NT2/D1 (cell line): ENCODE data around the gene RADIL.
"Not testable (repeated sequence)": the region's sequence is repeated elsewhere in the genome, so short reads cannot be mapped to it uniquely, and the experiment has no call there.

Experiments
- DNase-seq: peaks from one replicate; pipeline ENCODE4 v3.0.0-alpha.2; 2011; ENCODE audit warnings: low read depth, low spot score
- H3K27me3 ChIP-seq: 2 replicates; pipeline ENCODE4 v1.6.0; 2011; ENCODE audit warnings: mild to moderate bottlenecking; ENCODE audit not compliant: insufficient read length, insufficient read depth
- H3K36me3 ChIP-seq: 2 replicates; pipeline ENCODE4 v1.6.1; 2011; ENCODE audit warnings: mild to moderate bottlenecking, low read length, mixed read lengths; ENCODE audit not compliant: insufficient read depth, insufficient read length
- H3K4me1 ChIP-seq: 2 replicates; pipeline ENCODE4 v1.5.1; 2011; ENCODE audit not compliant: insufficient read depth, insufficient read length
- H3K4me3 ChIP-seq: 2 replicates; pipeline ENCODE4 v1.5.1; 2011; ENCODE audit warnings: low read depth; ENCODE audit not compliant: insufficient read length
- H3K9ac ChIP-seq: 2 replicates; pipeline ENCODE4 v1.6.0; 2011; ENCODE audit warnings: low read depth; ENCODE audit not compliant: insufficient read length
- H3K9me3 ChIP-seq: 2 replicates; pipeline ENCODE4 v1.5.1; 2011; ENCODE audit warnings: mild to moderate bottlenecking, low read length; ENCODE audit not compliant: insufficient read depth
- SUZ12 ChIP-seq: IDR thresholded peaks from 2 replicates; pipeline ENCODE4 v1.6.1; 2011; ENCODE audit not compliant: insufficient read length, insufficient read depth; ENCODE audit errors: extremely low read depth
- YY1 ChIP-seq: IDR thresholded peaks from 2 replicates; pipeline ENCODE4 v1.6.1; 2011; ENCODE audit not compliant: insufficient read length, insufficient read depth
- ZNF274 ChIP-seq: IDR thresholded peaks from 2 replicates; pipeline ENCODE4 v1.6.1; 2011; ENCODE audit warnings: mild to moderate bottlenecking, low read depth, low read length

RADIL gene

GRCh38 chr7:4808026-4808425 is 75.5 kb downstream of the RADIL start:
- Histone ChIP-seq H3K9me3 (no peaks in the 10 kb centered on the region), H3K4me1 (peaks cover 13% of the 10 kb centered on the region), H3K4me3 (no peak overlapping the region), H3K27me3 (no peaks in the 10 kb centered on the region), H3K9ac (no peak overlapping the region), H3K36me3 (peaks cover 9% of the 10 kb centered on the region)
- TF ChIP-seq ZNF274, result no peak
- TF ChIP-seq YY1, result no peak
- TF ChIP-seq SUZ12, result no peak
- no peak for DNase-seq

- Histone ChIP-seq H3K9ac (no peak overlapping the region), H3K4me1 (peaks cover 13% of the 10 kb centered on the region), H3K27me3 (no peaks in the 10 kb centered on the region), H3K4me3 (no peak overlapping the region), H3K36me3 (peaks cover 8% of the 10 kb centered on the region), H3K9me3 (no peaks in the 10 kb centered on the region)
- no peak for DNase-seq
- TF ChIP-seq YY1 (no peak), SUZ12 (no peak), ZNF274 (no peak)
Measured at GRCh38 chr7:4807598-4808016, 75.9 kb downstream of the RADIL start.

GRCh38 chr7:4806983-4807597 is 76.4 kb downstream of the RADIL start:
- H3K9ac ChIP-seq, result no peak overlapping the region
- TF ChIP-seq YY1 (no peak), SUZ12 (no peak), ZNF274 (no peak)
- no peak for DNase-seq
- peaks cover 8% of the 10 kb centered on the region for H3K36me3 ChIP-seq
- no peak overlapping the region for H3K4me3 ChIP-seq
- H3K4me1 ChIP-seq, result peaks cover 13% of the 10 kb centered on the region
- no peaks in the 10 kb centered on the region for H3K9me3 ChIP-seq
- no peaks in the 10 kb centered on the region for H3K27me3 ChIP-seq

- no peaks in the 10 kb centered on the region for H3K27me3 ChIP-seq
- DNase-seq, result no peak
- TF ChIP-seq ZNF274 (no peak), SUZ12 (no peak), YY1 (no peak)
- H3K9me3 ChIP-seq, result no peaks in the 10 kb centered on the region
- H3K4me3 ChIP-seq, result no peak overlapping the region
- H3K4me1 ChIP-seq, result peaks cover 13% of the 10 kb centered on the region
- H3K36me3 ChIP-seq, result peaks cover 8% of the 10 kb centered on the region
- H3K9ac ChIP-seq, result no peak overlapping the region
Measured at GRCh38 chr7:4805984-4806300, 77.6 kb downstream of the RADIL start.

DNA sequence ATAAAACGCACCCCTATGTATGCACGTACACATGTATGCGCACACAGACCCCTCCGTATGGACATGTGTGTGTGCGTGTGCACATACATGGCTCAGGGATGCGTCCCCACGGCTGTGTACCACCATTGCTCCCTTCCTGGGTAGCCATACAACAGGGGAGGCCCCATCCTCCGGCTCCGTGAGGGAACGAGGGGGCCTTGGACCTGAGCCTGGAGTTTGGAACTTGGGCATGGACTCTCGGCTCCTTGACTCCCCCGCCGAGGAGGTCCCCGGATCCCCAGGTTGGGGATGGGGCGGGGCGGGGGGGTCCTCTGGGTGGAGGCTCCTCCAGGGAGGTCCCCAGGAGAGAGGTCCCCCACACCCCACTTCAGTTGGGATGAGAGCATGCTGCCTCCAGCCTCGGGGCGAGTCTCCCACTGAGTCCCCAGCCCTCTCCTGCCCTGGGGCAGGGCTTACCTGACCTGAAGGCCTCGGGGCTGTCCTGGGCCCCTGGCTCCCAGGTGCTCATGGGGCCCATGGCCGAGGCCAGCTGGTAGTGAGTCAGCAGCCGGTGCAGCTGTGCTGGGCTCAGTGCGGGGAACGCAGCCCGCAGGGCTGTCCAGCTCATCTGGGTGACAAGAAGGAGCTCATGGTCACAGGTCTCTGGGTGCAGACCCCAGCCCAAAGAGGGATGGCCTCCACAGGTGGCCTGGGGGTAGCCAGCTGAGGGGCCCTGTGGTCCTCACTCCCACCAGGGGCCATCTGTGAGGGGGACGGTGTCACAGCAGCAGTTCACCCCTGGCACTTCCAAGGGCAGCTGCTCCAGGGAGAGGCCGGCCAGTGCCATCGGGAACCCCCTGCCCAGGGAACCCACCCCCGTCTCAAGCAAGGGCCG is 78.2 kb downstream of the RADIL start:
- Histone ChIP-seq H3K9me3 (no peaks in the 10 kb centered on the region), H3K36me3 (peaks cover 6% of the 10 kb centered on the region), H3K27me3 (no peaks in the 10 kb centered on the region), H3K9ac (peak overlapping the region; percentile 18), H3K4me3 (no peak overlapping the region), H3K4me1 (peaks cover 13% of the 10 kb centered on the region)
- no peak for TF ChIP-seq ZNF274
- TF ChIP-seq SUZ12, result no peak
- TF ChIP-seq YY1, result no peak
- no peak for DNase-seq

- Histone ChIP-seq H3K4me3 (no peak overlapping the region), H3K36me3 (peaks cover 4% of the 10 kb centered on the region), H3K27me3 (no peaks in the 10 kb centered on the region), H3K9ac (peak overlapping the region; percentile 67), H3K9me3 (no peaks in the 10 kb centered on the region), H3K4me1 (peaks cover 10% of the 10 kb centered on the region)
- no peak for DNase-seq
- no peak for TF ChIP-seq YY1
- TF ChIP-seq ZNF274, result no peak
- TF ChIP-seq SUZ12, result no peak
Measured at GRCh38 chr7:4803397-4804241, 79.9 kb downstream of the RADIL start.

DNA sequence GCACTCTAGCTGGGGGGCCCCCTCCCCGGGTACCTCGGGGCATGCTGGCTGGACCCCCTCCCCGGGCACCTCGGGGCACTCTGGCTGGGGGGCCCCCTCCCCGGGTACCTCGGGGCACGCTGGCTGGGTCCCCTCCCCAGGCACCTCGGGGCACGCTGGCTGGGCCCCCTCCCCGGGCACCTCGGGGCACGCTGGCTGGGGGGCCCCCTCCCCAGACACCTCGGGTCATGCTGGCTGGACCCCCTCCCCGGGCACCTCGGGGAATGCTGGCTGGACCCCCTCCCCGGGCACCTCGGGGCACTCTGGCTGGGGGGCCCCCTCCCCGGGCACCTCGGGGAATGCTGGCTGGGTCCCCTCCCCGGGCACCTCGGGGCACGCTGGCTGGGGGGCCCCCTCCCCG is 80.9 kb downstream of the RADIL start:
- H3K27me3 ChIP-seq, H3K9me3 ChIP-seq, H3K36me3 ChIP-seq, H3K9ac ChIP-seq, DNase-seq, H3K4me3 ChIP-seq: not testable (repeated sequence)
- H3K4me1 ChIP-seq, result peaks cover 14% of the 10 kb centered on the region
